NCI-H82 treated with DMSO at 0.1 percent for 48 hours (cell line): Measurements from ENCODE around the gene FAM118B.

Experiments used
- DNase-seq: peaks from one replicate; lab custom pipeline; 2025; ENCODE audit not compliant: unreplicated experiment; lab: John Stamatoyannopoulos, UW

The FAM118B gene

DNA sequence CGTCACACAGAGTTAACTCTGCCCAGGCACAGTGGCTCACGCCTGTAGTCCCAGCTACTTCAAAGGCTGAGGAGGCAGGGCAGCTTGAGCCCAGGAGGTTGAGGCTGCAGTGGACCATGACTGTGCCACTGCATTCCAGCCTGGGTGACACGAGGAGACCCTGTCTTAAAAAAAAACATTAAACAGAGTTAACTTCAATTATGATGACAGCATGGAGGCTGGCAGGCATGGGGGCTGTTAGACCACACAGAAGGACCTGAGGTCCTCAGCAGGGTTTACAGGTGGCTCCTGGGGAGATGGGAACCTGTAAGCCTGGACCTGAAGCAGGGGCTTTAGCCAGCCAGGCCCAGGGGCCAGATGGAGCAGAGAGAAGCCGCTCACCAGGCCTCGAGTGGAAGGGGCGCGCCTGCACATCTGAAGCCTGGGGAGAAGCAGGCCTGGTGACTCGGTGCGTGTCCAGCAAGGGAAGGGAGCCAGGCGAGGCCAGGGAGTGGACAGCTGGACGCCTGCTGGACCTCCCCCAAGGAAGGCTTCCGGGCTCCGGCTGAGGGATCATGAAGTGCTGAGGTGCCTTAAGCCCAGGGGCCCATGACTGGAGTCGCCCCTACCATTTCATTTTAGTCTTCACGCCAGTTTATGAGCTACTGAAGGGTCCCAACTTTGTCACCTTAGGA, 25.4 kb upstream of the FAM118B start:
- no peak for DNase-seq

DNA sequence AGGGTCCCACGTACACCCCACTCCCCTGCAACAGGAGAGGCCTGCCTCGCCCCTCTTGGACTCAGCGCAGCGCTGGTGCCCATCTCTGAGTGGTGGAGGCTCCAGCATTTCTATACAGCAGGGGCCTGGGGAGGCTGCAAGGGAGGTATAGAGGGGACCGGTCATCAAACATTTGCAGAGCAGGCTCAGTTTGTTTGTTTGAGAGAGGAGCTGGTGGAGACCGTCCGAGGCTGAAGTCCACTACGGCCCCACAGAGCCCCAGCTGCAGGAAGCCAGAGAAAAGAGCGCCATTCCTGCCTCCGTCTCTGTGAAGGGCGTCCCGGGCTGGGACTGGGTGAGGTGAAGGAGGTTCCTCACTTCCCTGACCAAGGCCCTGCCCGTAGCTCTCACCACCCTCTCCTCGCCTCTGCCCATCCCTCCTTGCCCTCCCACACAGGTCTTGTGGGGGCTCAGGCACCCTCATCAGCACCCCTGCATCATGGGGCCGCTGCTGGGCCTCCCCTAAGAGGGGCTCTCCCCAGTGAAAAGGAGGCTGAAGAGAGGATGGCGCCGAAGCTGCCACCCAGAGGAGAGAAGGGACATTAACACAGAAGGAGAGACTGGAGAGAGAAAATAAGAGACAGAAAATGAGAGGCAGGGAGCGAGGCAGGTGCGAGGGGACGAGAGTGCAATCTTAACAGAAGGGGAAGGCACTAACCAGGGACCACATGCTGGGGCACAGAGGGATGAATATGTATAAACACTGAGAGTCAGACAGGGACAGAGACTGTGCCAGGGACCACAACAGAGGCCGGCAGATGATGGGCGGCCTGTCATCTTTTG, 24.7 kb upstream of the FAM118B start:
- DNase-seq = no peak

- no peak for DNase-seq
Observed at GRCh38 chr11:126188332-126189108, 23.1 kb upstream of the FAM118B start.

- no peak for DNase-seq
Observed at GRCh38 chr11:126189109-126189929, 22.3 kb upstream of the FAM118B start.

GRCh38 chr11:126190792-126191191, 20.8 kb upstream of the FAM118B start:
- DNase-seq = no peak

DNA sequence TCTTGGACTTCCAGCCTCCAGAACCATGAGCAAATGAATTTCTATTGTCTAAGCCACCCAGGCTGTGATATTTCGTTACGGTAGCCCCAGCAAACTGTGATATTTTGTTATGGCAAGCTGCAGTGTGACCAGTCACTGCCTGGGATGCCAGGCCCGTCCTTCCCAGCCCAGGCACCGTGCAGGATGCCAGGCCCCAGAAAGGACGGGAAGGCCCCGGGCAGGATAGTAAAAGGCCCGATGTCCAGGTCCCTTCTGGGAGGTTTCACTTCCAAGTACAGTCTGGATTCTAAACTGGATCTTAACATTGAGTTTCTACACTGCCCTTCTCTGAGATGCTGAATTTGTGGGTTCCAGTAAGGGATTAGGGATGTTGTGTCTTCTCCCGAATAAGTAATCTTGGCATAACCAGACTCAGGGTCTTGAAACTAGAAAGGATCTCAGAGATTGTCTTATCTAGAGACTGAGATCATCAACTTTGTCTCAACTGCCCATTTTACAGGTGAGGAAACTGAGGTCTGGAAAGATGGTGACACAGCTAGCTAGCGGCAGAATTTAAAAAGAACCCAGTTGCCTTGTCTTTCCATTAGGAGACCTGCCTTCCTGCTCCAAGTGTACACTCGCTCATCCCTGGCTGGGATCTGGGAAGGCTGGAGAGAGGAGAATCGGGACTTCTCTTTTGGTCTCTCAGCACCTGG, 20.1 kb upstream of the FAM118B start:
- DNase-seq = no peak

- no peak for DNase-seq
Observed at GRCh38 chr11:126192361-126192760, 19.2 kb upstream of the FAM118B start.

- no peak for DNase-seq
Observed at GRCh38 chr11:126193038-126193478, 18.5 kb upstream of the FAM118B start.

GRCh38 chr11:126194121-126194543, 17.4 kb upstream of the FAM118B start:
- no peak for DNase-seq

GRCh38 chr11:126195119-126195518, 16.5 kb upstream of the FAM118B start:
- no peak for DNase-seq

- no peak for DNase-seq
Observed at GRCh38 chr11:126197277-126197939, 14.2 kb upstream of the FAM118B start.

GRCh38 chr11:126198648-126199047, 12.9 kb upstream of the FAM118B start:
- no peak for DNase-seq

DNA sequence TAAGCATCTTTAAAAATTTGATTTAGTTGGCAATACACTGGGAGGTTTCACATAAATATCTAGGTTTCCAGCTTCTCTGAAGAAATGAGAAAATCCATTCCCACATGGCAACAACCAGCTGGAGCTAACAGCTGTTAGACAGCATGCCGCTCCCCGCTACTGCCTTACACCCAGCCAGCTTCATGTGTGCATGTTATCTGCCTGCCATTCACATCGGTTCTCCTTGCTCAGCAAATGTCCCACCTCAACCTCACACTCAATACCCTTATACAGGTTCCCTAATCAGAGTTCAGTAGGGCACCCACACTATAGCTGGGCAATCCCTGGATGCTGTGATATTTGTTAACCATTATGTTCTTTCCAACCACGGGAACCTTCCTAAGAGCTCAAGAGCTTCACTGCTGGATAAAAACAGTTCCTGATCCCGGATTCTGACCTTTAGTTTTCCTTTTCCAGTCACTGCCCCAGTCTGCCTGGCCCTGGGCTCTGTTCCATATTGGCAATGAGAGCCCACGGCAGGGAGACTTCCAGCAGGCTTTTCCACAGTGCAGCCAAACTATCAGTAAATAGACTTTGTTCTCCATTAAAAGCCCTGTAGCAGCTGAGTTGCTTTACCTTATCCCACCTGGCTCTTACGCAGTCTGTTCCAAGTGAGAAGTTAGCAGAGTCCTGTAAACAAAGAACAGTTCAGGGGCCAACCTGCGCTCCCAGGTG, 8.8 kb upstream of the FAM118B start:
- no peak for DNase-seq

- no peak for DNase-seq
Observed at GRCh38 chr11:126205359-126205758, 6.2 kb upstream of the FAM118B start.

DNA sequence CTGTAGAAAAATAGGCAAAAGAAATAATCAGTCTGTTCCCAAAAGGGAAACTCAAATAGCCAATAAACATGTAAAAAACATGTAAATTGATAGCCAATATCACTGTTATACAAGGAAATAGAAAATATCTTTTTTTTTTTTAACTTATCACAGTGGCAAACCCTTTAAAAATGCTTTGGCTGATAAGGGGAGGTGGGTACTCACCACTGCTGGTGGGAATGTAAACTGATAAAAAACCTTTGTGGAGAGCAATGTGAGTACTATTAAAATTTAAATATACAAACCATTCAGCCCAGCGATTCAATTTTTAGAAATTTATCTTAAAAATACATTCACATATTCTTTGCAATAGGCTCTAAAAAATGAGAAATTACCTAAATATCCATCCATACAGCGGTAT, 3.7 kb upstream of the FAM118B start:
- DNase-seq = no peak

- DNase-seq = no peak
Observed at GRCh38 chr11:126210871-126211235, 729 bp upstream of the FAM118B start.

DNA sequence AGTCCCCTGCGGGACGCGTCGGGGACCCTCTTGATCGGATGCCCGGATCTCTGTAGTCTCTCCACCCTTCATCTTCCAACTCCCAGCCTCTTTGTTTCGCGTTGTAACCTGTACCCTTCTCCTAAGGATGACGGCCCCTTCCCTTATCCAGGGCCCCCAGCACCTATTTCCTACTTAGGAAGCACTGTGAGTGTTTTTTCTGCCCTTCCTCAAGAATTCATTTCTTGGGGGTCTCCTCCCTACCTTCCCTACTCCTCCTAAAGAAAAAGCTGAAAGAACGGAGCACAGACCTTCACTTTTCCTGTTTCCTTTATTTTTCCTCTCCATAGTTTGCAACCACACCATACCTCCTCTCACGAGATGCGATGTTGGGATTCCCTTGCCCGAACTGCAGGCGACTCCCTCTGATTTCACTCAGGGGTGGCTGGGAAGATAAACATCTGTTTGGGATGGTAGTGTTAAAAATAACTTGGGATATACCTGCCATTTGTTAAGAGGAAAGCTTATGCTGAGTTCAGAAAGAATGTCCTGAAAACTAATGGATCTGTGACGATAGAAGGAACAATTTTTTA, 593 bp downstream of the FAM118B start:
- DNase-seq = no peak

- DNase-seq = no peak
Observed at GRCh38 chr11:126214441-126214840, 2.9 kb downstream of the FAM118B start.

GRCh38 chr11:126214841-126215240, 3.3 kb downstream of the FAM118B start:
- no peak for DNase-seq
